H1 (cell line): ENCODE measurements around the gene KCTD21. TPM values are rescaled to one million over a fixed set of nuclear protein-coding genes. Genes with fewer than 3 reads are reported as not detected.

Experiments
- CHD7 ChIP-seq: fragments of 300-600 bp; sonication (generic); IDR thresholded peaks from 2 replicates; pipeline ENCODE4 v1.7.1; 2012; ENCODE audit warnings: low read length, moderate library complexity, mild to moderate bottlenecking, inconsistent platforms; ENCODE audit not compliant: insufficient replicate concordance
- CREB1 ChIP-seq: IDR thresholded peaks from 2 replicates; pipeline ENCODE4 v1.6.1; 2012; ENCODE audit warnings: inconsistent platforms
- CTCF ChIP-seq, 3 experiments: IDR thresholded peaks; 1 replicate in 2 of 3; 2 replicates in 1 of 3; pipeline versions ENCODE4 v1.5.1 to v1.6.1; 2011; ENCODE audit warnings: low read length in 3 of 3, mild to moderate bottlenecking in 3 of 3, inconsistent platforms in 2 of 3, low read depth in 1 of 3, moderate library complexity in 1 of 3; ENCODE audit not compliant: insufficient read depth in 1 of 3; ENCODE audit errors: control extremely low read depth in 1 of 3
- EZH2 ChIP-seq: fragments of 200-600 bp; sonication (generic); IDR thresholded peaks from 2 replicates; pipeline ENCODE4 v1.7.1; 2012; ENCODE audit warnings: low read depth, mild to moderate bottlenecking, moderate library complexity, low read length, inconsistent platforms; ENCODE audit not compliant: severe bottlenecking
- KDM4A ChIP-seq: IDR thresholded peaks from one replicate; pipeline ENCODE4 v1.7.1; 2012; ENCODE audit warnings: low read depth, mild to moderate bottlenecking, moderate library complexity, low read length, inconsistent platforms; ENCODE audit not compliant: severe bottlenecking
- MAFK ChIP-seq: IDR thresholded peaks from 2 replicates; pipeline ENCODE4 v1.6.1; 2012; ENCODE audit warnings: low read depth, mild to moderate bottlenecking, improper control_type of control experiment, low read length
- POU5F1 ChIP-seq: IDR thresholded peaks from 2 replicates; pipeline ENCODE4 v1.6.1; 2011; ENCODE audit warnings: low read depth, mild to moderate bottlenecking, low read length, moderate library complexity
- SIRT6 ChIP-seq: IDR thresholded peaks from one replicate; pipeline ENCODE4 v1.7.1; 2012; ENCODE audit warnings: low read length, inconsistent platforms
- polyA plus RNA-seq, 7 experiments: library from polyadenylated mRNA; depleted of rRNA in 3 of 7; stranded (reverse) in 5 of 7; unstranded in 2 of 7; fragments of >200 nt in 5 of 7; fragments of 200-250 nt in 2 of 7; gene quantifications; 1 replicate in 5 of 7; 2 replicates in 1 of 7; 4 replicates in 1 of 7; pipeline versions ENCODE4 v1.2.1 to v1.2.3, GENCODE V29; 2011 to 2013; ENCODE audit warnings: missing spikeins in 2 of 7, mixed read lengths in 2 of 7
- total RNA-seq: library from RNA; stranded (reverse); fragmentation: NEBNext Ultra II Directional; extraction: Animal tissue kit (Norgen Biotek cat#: 25700); gene quantifications from 2 replicates; pipeline ENCODE4 v1.2.1, GENCODE V29; 2021

Gene KCTD21
- total and polyA plus RNA-seq, 2 of the 8 experiments (the other 6 are each of a cell fraction or from before 2014, with no cell fraction given) = 3.2 to 4.1 TPM

GRCh38 chr11:78237293-78238046 lies 49.0 kb upstream of the KCTD21 start (continued):
- no peak for TF ChIP-seq CHD7
- TF ChIP-seq POU5F1 = no peak
- TF ChIP-seq SIRT6 = no peak
- no peak for TF ChIP-seq KDM4A
- no peak for TF ChIP-seq CTCF (IDR thresholded peaks at IDR 0.05; ENCODE audit: control extremely low read depth in 1 of 3, insufficient read depth in 1 of 3, low read depth in 1 of 3, low read length in 3 of 3)
- TF ChIP-seq EZH2 = no peak
- TF ChIP-seq MAFK = no peak
- no peak for TF ChIP-seq CREB1
